Lower leg skin (tissue), 3 donors: ENCODE measurements around the gene RAD17.

ENCODE experiments used
- CTCF ChIP-seq, 3 donors: fragments of 450-650 bp; IDR thresholded peaks; one replicate each; pipeline ENCODE4 v1.5.1; 2016; ENCODE audit warnings: antibody characterized with exemption in 3 of 3, mild to moderate bottlenecking in 3 of 3, moderate library complexity in 2 of 3
- POLR2A ChIP-seq, 2 donors: fragments of 450-650 bp; IDR thresholded peaks; one replicate each; pipeline ENCODE4 v1.6.1; 2016 to 2017; ENCODE audit warnings: antibody characterized with exemption in 2 of 2, mild to moderate bottlenecking in 1 of 2, moderate library complexity in 1 of 2

GRCh38 chr5:69431424-69432303 is 62.0 kb downstream of the RAD17 start:
- no peak for TF ChIP-seq POLR2A (IDR thresholded peaks at IDR 0.05)
- no peak for TF ChIP-seq CTCF (IDR thresholded peaks at IDR 0.05)
